ACC112 (cell line): ENCODE measurements around the gene TPRA1.
"Not testable (repeated sequence)": the region's sequence is repeated elsewhere in the genome, so short reads cannot be mapped to it uniquely, and the experiment has no call there.

Experiments
- H2AFZ ChIP-seq: fragments of 200-600 bp; sonication (generic); one replicate; pipeline ENCODE4 v1.6.0; 2017; ENCODE audit warnings: antibody characterized with exemption, low read length; ENCODE audit not compliant: unreplicated experiment
- H3K27ac ChIP-seq: fragments of 200-600 bp; sonication (generic); 2 replicates; pipeline ENCODE4 v1.5.1; 2014; ENCODE audit warnings: low read depth, mild to moderate bottlenecking, antibody characterized with exemption, low read length, moderate library complexity
- H3K27me3 ChIP-seq: fragments of 200-600 bp; sonication (generic); 2 replicates; pipeline ENCODE4 v1.6.1; 2014; ENCODE audit warnings: mild to moderate bottlenecking, antibody characterized with exemption, low read length, moderate library complexity, mixed read lengths; ENCODE audit not compliant: insufficient read depth
- H3K36me3 ChIP-seq: fragments of 200-600 bp; sonication (generic); 2 replicates; pipeline ENCODE4 v1.6.1; 2016; ENCODE audit warnings: mild to moderate bottlenecking, antibody characterized with exemption, low read length, moderate library complexity, mixed read lengths; ENCODE audit not compliant: insufficient read depth
- H3K4me1 ChIP-seq: fragments of 200-600 bp; sonication (generic); one replicate; pipeline ENCODE4 v1.6.1; 2016; ENCODE audit warnings: low read length, mixed read lengths; ENCODE audit not compliant: insufficient read depth, unreplicated experiment, control insufficient read depth
- H3K4me3 ChIP-seq: fragments of 200-600 bp; sonication (generic); 2 replicates; pipeline ENCODE4 v1.5.1; 2014; ENCODE audit warnings: mild to moderate bottlenecking, low read depth, low read length
- H3K79me2 ChIP-seq: fragments of 200-600 bp; sonication (generic); one replicate; pipeline ENCODE4 v1.6.0; 2016; ENCODE audit warnings: low read length; ENCODE audit not compliant: control insufficient read depth, unreplicated experiment, insufficient read depth

TPRA1 gene

DNA sequence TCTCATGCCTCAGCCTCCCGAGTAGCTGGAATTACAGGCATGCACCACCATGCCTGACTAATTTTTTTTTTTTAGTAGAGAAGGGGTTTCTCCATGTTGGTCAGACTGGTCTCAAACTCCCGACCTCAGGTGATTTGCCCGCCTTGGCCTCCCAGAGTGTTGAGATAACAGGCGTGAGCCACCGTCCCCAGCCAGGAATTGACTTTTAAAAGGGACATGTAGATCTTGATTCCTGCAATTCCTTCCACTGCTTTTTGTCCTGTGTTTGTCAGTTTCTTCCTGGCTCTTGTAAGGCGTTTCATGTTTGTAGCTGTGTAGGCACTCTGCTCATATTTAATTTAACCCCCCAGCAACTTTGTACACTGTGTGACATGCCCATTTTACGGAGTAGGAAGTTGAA is 15.0 kb upstream of the TPRA1 start:
- Histone ChIP-seq H3K36me3 (peaks cover 67% of the 10 kb centered on the region), H3K4me1 (peaks cover 33% of the 10 kb centered on the region), H3K79me2 (peaks cover 42% of the 10 kb centered on the region)
- not testable (repeated sequence) for H3K27me3 ChIP-seq, H3K4me3 ChIP-seq, H2AFZ ChIP-seq, H3K27ac ChIP-seq

DNA sequence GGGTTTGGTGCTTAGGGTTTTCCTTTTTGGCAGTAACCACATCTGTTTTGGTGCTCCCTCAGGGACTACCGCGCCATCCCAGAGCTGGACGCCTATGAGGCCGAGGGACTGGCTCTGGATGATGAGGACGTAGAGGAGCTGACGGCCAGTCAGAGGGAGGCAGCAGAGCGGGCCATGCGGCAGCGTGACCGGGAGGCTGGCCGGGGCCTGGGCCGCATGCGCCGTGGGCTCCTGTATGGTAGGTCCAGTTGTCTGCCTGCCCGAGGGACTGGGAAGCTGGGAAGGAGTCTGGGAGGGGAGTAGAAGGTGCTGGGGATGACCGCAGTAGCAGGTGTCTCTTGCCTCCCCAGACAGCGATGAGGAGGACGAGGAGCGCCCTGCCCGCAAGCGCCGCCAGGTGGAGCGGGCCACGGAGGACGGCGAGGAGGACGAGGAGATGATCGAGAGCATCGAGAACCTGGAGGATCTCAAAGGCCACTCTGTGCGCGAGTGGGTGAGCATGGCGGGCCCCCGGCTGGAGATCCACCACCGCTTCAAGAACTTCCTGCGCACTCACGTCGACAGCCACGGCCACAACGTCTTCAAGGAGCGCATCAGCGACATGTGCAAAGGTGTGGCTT is 14.1 kb upstream of the TPRA1 start:
- Histone ChIP-seq H2AFZ (no peak overlapping the region), H3K79me2 (peaks cover 49% of the 10 kb centered on the region), H3K27me3 (no peaks in the 10 kb centered on the region), H3K27ac (no peak overlapping the region), H3K36me3 (peaks cover 70% of the 10 kb centered on the region), H3K4me3 (no peak overlapping the region), H3K4me1 (peaks cover 34% of the 10 kb centered on the region)

DNA sequence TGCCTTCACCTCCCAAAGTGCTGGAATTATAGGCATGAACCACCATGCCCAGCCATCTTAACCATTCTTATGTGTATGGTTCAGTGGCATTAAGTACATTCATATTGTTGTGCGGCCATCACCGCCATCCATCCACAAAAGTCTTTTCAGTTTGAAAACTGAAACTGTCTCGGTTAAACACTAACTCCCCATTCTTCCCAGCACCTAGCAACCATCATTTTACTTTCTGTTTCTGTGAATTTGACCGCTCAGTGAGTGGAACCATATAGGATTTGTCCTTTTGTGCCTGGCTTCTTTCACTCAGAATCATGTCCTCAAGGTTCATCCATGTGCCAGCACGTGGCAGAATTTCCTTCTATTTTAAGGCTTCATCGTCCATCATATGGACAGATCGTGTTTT is 13.5 kb upstream of the TPRA1 start:
- Histone ChIP-seq H3K4me1 (peaks cover 36% of the 10 kb centered on the region), H3K4me3 (no peak overlapping the region), H3K27ac (no peak overlapping the region), H3K36me3 (peaks cover 69% of the 10 kb centered on the region), H2AFZ (no peak overlapping the region), H3K79me2 (peaks cover 51% of the 10 kb centered on the region), H3K27me3 (no peaks in the 10 kb centered on the region)

DNA sequence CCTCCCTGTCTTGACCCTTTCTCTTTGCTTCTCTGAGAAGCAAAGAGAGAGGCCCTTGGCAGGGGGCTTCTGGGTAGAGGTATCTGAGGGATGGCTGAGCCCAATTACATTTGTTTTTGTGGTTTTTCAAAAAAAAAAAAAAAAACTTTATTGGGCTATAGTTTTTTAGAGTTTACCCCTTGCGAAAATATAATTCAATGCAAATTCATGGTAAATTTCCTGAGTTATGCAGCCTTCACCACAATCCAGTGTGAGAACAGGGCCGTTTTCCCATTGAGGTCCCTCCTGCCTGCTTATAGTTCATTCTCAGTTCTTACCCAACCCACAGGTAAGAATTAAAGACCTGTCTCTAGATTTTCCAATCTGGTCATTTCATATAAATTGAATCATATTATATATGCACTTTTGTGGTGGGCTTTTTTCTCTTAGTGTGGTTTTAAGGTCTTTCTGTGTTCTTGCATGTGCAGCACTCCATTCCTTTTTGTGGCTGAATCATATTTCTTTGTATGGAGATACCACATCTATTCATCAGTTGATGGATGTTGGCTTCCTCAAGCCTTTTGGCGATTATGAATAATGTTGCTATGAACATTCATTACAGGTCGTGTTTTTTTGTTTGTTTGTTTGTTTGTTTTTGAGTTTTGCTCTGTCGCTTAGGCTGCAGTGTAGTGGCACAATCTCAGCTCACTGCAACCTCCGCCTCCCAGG is 10.4 kb upstream of the TPRA1 start:
- peak overlapping the region; percentile 81 for H3K4me3 ChIP-seq
- no peak overlapping the region for H2AFZ ChIP-seq
- peaks cover 33% of the 10 kb centered on the region for H3K4me1 ChIP-seq
- H3K27me3 ChIP-seq = no peaks in the 10 kb centered on the region
- H3K27ac ChIP-seq = no peak overlapping the region
- peaks cover 49% of the 10 kb centered on the region for H3K79me2 ChIP-seq
- H3K36me3 ChIP-seq = peaks cover 43% of the 10 kb centered on the region

DNA sequence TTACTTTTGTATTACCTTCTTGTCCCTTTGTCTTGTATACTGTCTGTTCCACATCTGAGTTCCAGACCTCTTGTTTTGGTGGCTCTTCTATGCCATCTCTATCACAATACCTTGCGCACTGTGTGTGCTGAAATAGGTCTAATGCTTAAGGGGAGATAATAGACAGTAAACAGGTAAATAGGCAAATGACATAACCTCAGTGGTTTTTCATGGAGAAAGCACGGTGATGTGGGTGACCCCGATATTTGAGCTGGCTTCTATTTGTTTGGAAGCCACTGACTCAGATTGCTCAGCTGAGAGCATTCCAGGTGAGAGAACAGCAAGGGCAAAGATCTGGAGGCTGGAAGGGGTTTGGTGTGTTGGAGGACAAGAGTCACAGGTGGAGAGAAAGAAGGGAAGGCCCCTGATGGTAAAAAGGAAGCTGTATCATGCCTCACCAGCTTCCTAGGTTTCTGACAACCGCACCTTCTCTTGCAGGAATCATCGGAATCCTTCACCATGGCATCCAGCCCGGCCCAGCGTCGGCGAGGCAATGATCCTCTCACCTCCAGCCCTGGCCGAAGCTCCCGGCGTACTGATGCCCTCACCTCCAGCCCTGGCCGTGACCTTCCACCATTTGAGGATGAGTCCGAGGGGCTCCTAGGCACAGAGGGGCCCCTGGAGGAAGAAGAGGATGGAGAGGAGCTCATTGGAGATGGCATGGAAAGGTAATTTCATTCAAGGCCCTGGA is 8.5 kb upstream of the TPRA1 start:
- Histone ChIP-seq H3K27me3 (no peaks in the 10 kb centered on the region), H3K36me3 (peaks cover 33% of the 10 kb centered on the region), H3K4me1 (peaks cover 33% of the 10 kb centered on the region), H3K79me2 (peaks cover 44% of the 10 kb centered on the region), H3K27ac (peak overlapping the region; percentile 76), H2AFZ (no peak overlapping the region), H3K4me3 (peak overlapping the region; percentile 81)

DNA sequence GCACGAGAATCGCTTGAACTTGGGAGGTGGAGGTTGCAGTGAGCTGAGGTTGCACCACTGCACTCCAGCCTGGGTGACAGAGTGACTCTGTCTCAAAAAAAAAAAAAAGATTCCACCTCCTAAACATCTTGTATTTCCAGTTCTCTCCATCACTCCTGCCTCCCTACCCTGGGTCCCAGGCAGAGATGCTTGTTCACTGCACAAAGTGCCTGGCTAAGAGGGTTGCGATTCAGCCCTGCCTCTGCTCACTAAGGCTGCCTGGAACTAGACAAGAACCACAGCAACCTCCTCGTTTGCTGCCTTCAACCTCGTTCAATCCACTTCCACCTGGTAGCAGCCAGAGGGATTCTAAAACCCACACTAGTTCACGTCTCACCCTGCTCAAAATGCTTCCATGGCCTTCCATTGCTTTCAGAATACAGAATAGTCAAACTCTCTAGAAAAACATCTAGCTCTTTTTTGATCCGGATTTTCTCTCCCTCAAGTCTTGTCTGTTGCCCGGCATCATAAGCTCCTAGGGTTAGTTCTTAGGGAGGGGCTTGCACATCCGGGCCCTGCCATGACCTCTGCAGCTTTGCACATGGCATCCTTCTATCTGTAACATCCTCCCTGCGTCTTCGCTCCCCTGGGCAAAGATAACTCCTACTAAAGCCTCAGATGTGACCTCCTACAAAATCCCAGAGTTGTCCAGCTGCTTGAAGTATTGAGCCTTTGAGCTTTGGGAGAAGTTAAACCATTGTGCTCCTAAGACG is 6.7 kb upstream of the TPRA1 start:
- peaks cover 27% of the 10 kb centered on the region for H3K36me3 ChIP-seq
- H3K4me3 ChIP-seq = peak overlapping the region; percentile 81
- no peak overlapping the region for H2AFZ ChIP-seq
- H3K79me2 ChIP-seq = peaks cover 38% of the 10 kb centered on the region
- no peaks in the 10 kb centered on the region for H3K27me3 ChIP-seq
- no peak overlapping the region for H3K27ac ChIP-seq
- peaks cover 33% of the 10 kb centered on the region for H3K4me1 ChIP-seq

DNA sequence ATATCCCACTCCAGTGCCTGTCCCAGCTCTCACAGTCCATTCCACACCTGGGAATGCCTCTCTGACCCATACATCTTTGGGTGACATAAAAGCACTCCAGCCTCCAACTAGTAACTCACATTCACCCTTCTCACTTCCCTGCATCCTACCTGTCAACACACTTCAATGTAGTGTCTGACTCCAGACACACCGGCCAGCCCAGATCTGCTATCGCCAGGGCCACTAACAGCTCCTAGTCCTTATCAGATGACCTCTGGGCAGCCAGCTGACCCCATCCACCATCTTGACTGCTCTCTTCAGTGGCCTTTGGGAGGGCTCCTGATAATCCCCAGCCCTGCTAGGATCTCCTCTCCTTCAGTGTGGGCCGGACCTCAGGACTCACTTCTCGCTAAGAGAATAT is 4.8 kb upstream of the TPRA1 start:
- H3K4me3 ChIP-seq = no peak overlapping the region
- no peak overlapping the region for H3K27ac ChIP-seq
- no peaks in the 10 kb centered on the region for H3K27me3 ChIP-seq
- peaks cover 26% of the 10 kb centered on the region for H3K4me1 ChIP-seq
- H3K36me3 ChIP-seq = peaks cover 8% of the 10 kb centered on the region; the same call in 1 of the 2 replicates
- H3K79me2 ChIP-seq = peaks cover 20% of the 10 kb centered on the region
- H2AFZ ChIP-seq = no peak overlapping the region

DNA sequence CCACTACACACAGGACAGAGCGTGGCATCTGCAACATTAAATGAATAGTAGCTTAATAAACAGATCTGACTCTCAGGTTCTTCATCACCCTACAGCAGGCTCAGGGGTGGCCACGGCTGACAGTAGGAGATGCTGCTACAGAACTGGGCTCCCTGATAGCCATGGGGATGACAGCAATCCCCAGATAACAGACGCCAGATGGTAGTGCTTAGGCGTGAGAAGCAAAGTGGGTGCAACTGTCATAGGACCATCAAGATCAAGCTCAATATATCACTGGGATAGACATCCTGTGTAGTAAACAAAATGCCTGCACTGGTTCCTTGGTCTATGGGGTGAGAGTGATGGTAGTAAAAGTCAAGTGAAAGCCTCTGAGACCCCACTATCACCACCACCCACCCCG is 2.6 kb upstream of the TPRA1 start:
- Histone ChIP-seq H2AFZ (no peak overlapping the region), H3K4me3 (no peak overlapping the region), H3K79me2 (peaks cover 21% of the 10 kb centered on the region), H3K4me1 (peaks cover 14% of the 10 kb centered on the region), H3K27me3 (no peaks in the 10 kb centered on the region), H3K36me3 (no peaks in the 10 kb centered on the region), H3K27ac (no peak overlapping the region)

DNA sequence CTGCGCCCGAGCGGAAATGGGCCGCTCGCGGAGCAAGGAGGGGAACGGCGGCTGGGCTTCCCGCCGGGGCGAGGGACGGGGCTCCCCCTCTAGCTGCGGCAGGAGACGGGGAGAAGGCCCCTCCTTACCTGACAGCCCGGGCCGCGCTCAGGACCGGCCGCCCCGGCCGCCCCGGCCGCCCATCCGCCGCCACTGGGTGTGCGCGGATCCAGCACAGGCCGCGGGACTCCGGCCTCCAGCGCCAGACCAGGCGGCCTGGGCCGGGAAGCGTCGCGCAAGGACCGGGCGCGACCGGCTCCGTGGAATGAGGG is 296 bp downstream of the TPRA1 start:
- Histone ChIP-seq H3K27me3 (no peaks in the 10 kb centered on the region), H3K27ac (peak overlapping the region; percentile 86), H3K4me1 (peaks cover 29% of the 10 kb centered on the region), H2AFZ (no peak overlapping the region), H3K4me3 (peak overlapping the region; percentile 98), H3K36me3 (no peaks in the 10 kb centered on the region), H3K79me2 (peaks cover 46% of the 10 kb centered on the region)

DNA sequence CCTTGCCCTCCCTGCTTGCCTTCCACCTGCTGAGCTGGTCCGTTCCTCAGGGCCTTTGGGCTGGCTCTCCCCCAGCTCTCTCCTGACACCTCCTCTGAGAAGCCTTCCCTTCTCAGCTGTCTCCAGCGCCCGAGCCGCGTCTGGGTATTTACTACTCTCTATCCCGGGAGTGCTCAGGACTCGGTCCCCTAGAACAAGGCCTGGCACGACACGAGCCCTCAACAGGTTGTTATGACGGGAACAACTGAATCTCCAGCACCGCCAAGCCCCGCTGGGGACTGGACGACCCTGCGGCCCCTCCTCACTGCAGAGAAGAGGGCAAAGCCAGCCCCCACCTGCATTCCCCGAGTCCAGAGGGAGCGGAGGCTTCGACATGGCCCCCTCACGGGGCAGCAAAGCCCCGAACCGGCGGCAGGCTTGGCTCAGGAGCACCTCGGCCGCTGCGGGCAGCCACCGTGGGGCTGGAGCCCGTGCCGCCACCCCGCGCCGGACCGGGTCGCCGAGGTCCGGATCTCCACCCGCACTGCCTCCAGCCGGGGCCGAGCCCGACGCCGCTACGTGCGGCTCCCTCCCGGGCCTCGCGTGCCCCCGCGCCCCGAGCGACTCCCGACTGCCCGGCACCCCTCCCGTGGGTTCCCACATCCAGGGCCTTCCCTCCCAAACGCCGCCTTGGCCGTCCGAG is 792 bp downstream of the TPRA1 start:
- H3K4me1 ChIP-seq = peaks cover 32% of the 10 kb centered on the region
- peak overlapping the region; percentile 98 for H3K4me3 ChIP-seq
- H3K27me3 ChIP-seq = no peaks in the 10 kb centered on the region
- H3K27ac ChIP-seq = peak overlapping the region; percentile 86
- no peak overlapping the region for H2AFZ ChIP-seq
- no peaks in the 10 kb centered on the region for H3K36me3 ChIP-seq
- peaks cover 51% of the 10 kb centered on the region for H3K79me2 ChIP-seq
